Gastroesophageal sphincter (tissue), 3 donors: Measurements from ENCODE around the gene COL1A2.

Experiments
- EP300 ChIP-seq: sonication (generic); formaldehyde crosslinking; IDR thresholded peaks from one replicate; pipeline ENCODE4 v1.6.1; 2017; ENCODE audit warnings: antibody characterized with exemption, mild to moderate bottlenecking
- POLR2A ChIP-seq, 2 donors: fragments of 450-650 bp; IDR thresholded peaks; one replicate each; pipeline ENCODE4 v1.6.1; 2017; ENCODE audit warnings: antibody characterized with exemption in 2 of 2, mild to moderate bottlenecking in 2 of 2, moderate library complexity in 1 of 2
- POLR2AphosphoS5 ChIP-seq: sonication (generic); formaldehyde crosslinking; IDR thresholded peaks from one replicate; pipeline ENCODE4 v1.6.1; 2017; ENCODE audit warnings: antibody characterized with exemption
- TF ChIP-seq, protein P1 (sequence below), 4 experiments: fragments of 200-600 bp in 2 of 4; fragments of 450-650 bp in 2 of 4; sonication (generic) in 1 of 4; IDR thresholded peaks; one replicate each; pipeline ENCODE4 v1.5.1; 2017 to 2019; ENCODE audit warnings: antibody characterized with exemption in 4 of 4, mild to moderate bottlenecking in 2 of 4, moderate library complexity in 2 of 4

GRCh38 chr7:94477878-94478277 is 83.2 kb downstream of the COL1A2 start:
- TF ChIP-seq, protein P1, sequence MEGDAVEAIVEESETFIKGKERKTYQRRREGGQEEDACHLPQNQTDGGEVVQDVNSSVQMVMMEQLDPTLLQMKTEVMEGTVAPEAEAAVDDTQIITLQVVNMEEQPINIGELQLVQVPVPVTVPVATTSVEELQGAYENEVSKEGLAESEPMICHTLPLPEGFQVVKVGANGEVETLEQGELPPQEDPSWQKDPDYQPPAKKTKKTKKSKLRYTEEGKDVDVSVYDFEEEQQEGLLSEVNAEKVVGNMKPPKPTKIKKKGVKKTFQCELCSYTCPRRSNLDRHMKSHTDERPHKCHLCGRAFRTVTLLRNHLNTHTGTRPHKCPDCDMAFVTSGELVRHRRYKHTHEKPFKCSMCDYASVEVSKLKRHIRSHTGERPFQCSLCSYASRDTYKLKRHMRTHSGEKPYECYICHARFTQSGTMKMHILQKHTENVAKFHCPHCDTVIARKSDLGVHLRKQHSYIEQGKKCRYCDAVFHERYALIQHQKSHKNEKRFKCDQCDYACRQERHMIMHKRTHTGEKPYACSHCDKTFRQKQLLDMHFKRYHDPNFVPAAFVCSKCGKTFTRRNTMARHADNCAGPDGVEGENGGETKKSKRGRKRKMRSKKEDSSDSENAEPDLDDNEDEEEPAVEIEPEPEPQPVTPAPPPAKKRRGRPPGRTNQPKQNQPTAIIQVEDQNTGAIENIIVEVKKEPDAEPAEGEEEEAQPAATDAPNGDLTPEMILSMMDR (IDR thresholded peaks at IDR 0.05) = no peak
- TF ChIP-seq POLR2AphosphoS5 (no peak), POLR2A (IDR thresholded peaks at IDR 0.05) (no peak), EP300 (no peak)
